ENCODE data around the gene LPA.
"Not testable (repeated sequence)": the region's sequence is repeated elsewhere in the genome, so short reads cannot be mapped to it uniquely, and the experiment has no call there.

LPA gene

GRCh38 chr6:160662842-160663241 is 1.2 kb downstream of the LPA start:
- DNase-seq = no peak

- no peak for DNase-seq
Observed at GRCh38 chr6:160662429-160662828, 1.6 kb downstream of the LPA start.

- no peak for DNase-seq
Observed at GRCh38 chr6:160661216-160661615, 2.9 kb downstream of the LPA start.

- DNase-seq = no peak
Observed at GRCh38 chr6:160659562-160659961, 4.5 kb downstream of the LPA start.

GRCh38 chr6:160634706-160635105 is 29.4 kb downstream of the LPA start:
- DNase-seq = no peak

GRCh38 chr6:160595838-160596832 is 67.9 kb downstream of the LPA start:
- DNase-seq = no peak

GRCh38 chr6:160595297-160595696 is 68.8 kb downstream of the LPA start:
- DNase-seq = not testable (repeated sequence)

GRCh38 chr6:160586374-160586773 is 77.7 kb downstream of the LPA start:
- no peak for DNase-seq

GRCh38 chr6:160583794-160584193 is 80.3 kb downstream of the LPA start:
- no peak for DNase-seq

GRCh38 chr6:160581406-160581805 is 82.7 kb downstream of the LPA start:
- DNase-seq = no peak

- not testable (repeated sequence) for DNase-seq
Observed at GRCh38 chr6:160578515-160578914, 85.6 kb downstream of the LPA start.

- DNase-seq = no peak
Observed at GRCh38 chr6:160573943-160574342, 90.1 kb downstream of the LPA start.

GRCh38 chr6:160571201-160571600 is 92.9 kb downstream of the LPA start:
- not testable (repeated sequence) for DNase-seq

GRCh38 chr6:160544802-160545201 is 119.3 kb downstream of the LPA start:
- DNase-seq = no peak

- DNase-seq = no peak
Observed at GRCh38 chr6:160535270-160535669, 128.8 kb downstream of the LPA start.

GRCh38 chr6:160534050-160534696 is 129.9 kb downstream of the LPA start:
- no peak for DNase-seq

GRCh38 chr6:160532315-160532714 is 131.8 kb downstream of the LPA start:
- no peak for DNase-seq

- no peak for DNase-seq
Observed at GRCh38 chr6:160531826-160532225, 132.2 kb downstream of the LPA start.

- DNase-seq = not testable (repeated sequence)
Observed at GRCh38 chr6:160529524-160529923, 134.6 kb downstream of the LPA start.

GRCh38 chr6:160523223-160523622 is 140.9 kb downstream of the LPA start:
- no peak for DNase-seq

GRCh38 chr6:160520043-160520904 is 143.8 kb downstream of the LPA start:
- DNase-seq = no peak

- DNase-seq = no peak
Observed at GRCh38 chr6:160519603-160520042, 144.5 kb downstream of the LPA start.

- no peak for DNase-seq
Observed at GRCh38 chr6:160519133-160519532, 144.9 kb downstream of the LPA start.

Measured in COR-L47 (cell line).